ENCODE results near the gene CCM2L.

DNA sequence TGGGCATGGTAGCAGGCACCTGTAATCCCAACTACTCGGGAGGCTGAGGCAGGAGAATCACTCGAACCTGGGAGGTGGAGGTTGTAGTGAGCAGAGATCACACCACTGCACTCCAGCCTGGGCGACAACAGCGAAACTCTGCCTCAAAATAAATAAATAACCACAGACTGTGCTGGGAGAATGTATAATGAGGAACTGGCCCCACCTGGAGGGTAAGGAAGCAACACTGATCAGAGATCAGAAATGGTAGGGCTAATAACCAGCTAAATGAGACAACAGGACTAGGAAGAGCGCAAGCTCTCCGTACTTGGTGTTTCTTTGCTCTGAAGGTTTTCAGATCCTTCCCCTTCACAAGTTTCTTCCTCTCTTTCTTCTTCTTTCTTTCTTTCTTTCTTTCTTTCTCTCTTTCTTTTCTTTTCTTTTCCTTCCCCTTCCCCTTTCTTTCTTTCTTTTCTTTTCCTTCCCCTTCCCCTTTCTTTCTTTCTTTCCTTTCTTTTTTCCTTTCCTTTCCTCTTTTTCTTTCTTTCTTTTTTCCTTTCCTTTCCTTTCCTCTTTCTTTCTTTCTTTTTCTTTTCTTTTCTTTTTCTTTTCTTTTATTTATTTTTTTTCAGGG is 14.6 kb downstream of the CCM2L start:
- TF ChIP-seq CTCF (IDR thresholded peaks at IDR 0.05; ENCODE audit: extremely low read depth in 1 of 2, insufficient read depth in 1 of 2, low read depth in 1 of 2, low read length in 2 of 2) (no peak), POLR2A (IDR thresholded peaks at IDR 0.05; ENCODE audit: low read depth, low read length) (no peak), POLR2AphosphoS5 (IDR thresholded peaks at IDR 0.05; ENCODE audit: insufficient read depth, low read depth, low read length) (no peak), MYC (IDR thresholded peaks at IDR 0.05; ENCODE audit: low read depth, low read length) (no peak), EZH2 (IDR thresholded peaks at IDR 0.05; ENCODE audit: borderline replicate concordance, low read depth, low read length, severe bottlenecking) (no peak), JUN (IDR thresholded peaks at IDR 0.05; ENCODE audit: borderline replicate concordance, insufficient read depth, insufficient read length, low read depth) (no peak)
- TF ChIP-seq, protein P1, sequence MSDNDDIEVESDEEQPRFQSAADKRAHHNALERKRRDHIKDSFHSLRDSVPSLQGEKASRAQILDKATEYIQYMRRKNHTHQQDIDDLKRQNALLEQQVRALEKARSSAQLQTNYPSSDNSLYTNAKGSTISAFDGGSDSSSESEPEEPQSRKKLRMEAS (IDR thresholded peaks at IDR 0.05; ENCODE audit: insufficient read depth, insufficient read length), result no peak

Data from endothelial cell of umbilical vein (primary cell).